Stimulated activated CD4-positive, alpha-beta T cell treated with anti-CD3 and anti-CD28 coated beads, Interleukin-1b, Interleukin-23, amount 100 ng/mL, for 1 hour (primary cell): ENCODE data around the gene STX12.
"Not testable (repeated sequence)": the region's sequence is repeated elsewhere in the genome, so short reads cannot be mapped to it uniquely, and the experiment has no call there.

Experiments used
- DNase-seq, 2 donors: peaks; one replicate each; pipeline ENCODE4 v3.0.0-alpha.2; 2020; ENCODE audit warnings: low read depth in 2 of 2

The STX12 gene

DNA sequence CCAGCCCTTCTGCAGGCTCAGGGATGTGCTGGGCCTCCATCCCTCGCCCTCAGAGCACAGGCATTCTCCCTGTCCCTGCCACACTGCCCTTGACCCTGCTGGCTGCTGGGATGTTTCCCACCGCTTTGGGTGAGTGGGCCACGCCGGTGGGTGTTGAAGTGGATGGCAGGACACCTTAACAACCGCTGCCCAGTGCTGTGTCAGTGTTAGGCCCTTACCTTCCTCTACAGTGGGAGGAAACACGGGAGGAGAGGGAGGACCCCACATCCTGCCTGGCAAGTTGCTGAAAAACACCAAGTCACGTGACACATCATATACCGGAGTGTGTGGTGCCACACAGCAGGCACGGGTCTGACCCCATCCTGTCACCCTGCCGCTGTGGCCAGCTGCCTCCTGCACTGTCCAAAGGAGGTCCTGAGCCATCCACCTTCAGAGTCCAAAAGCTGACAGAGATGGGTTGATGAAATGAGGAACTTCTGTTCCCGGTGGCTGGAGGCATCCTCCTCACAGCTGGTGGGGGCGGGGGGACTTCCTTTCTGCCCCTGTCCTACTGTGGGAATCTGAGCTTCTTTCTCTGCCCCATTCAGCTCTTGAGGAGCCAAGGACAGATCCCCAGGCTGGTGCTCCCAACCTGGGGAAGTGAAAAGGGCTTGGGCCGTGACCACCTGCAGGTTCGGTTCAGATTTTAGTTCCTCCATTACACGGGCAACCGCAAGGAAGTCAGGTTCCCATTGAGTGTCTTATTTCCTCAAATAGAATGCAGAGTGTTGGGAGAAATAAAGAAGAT, 96.1 kb downstream of the STX12 start:
- peak in 1 of 2 donors; percentile 41 for DNase-seq

- DNase-seq, result no peak
These were observed 96.7 kb downstream of the STX12 start for GRCh38 chr1:27869719-27870085.

- DNase-seq, result not testable (repeated sequence)
These were observed 98.1 kb downstream of the STX12 start for GRCh38 chr1:27871076-27871475.

DNA sequence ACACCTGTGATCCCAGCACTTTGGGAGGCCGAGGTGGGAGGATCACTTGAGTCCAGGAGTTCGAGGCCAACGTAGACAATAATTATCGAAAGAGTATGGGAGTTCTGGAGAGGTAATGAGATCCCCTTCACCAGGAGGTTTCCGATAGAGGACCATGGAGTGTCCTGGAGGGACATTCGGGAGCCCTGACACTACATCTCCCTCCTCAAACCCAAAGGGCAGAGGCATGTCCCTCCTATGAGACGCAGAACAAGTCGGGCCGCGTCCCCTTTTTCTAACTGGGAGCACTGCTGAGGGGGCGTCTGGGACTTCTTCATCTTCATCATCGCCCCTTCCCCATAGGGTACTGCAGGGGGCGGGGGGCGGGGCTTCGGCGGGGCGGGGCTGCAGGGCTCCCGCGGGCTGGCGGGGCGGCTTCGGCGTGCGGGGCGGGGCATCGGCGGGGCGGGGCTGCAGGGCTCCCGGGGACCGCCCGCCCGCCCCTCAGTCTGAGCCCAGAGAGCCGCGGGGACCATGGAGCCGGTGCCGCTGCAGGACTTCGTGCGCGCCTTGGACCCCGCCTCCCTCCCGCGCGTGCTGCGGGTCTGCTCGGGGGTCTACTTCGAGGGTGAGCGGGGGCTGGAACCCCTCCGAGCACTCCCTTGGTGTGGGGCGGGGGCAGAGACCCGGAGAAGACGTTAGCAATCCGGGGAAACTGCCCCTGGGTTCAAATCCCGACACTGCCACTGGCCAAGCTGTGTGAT, 99.2 kb downstream of the STX12 start, which contains the start of gene THEMIS2:
Gene THEMIS2, plus strand, starts transcription at position 486 of the 743 bp plus-strand sequence. Its CDS starts 28 bp downstream, at position 514.
- peak; percentile 54 to 72 for DNase-seq

DNA sequence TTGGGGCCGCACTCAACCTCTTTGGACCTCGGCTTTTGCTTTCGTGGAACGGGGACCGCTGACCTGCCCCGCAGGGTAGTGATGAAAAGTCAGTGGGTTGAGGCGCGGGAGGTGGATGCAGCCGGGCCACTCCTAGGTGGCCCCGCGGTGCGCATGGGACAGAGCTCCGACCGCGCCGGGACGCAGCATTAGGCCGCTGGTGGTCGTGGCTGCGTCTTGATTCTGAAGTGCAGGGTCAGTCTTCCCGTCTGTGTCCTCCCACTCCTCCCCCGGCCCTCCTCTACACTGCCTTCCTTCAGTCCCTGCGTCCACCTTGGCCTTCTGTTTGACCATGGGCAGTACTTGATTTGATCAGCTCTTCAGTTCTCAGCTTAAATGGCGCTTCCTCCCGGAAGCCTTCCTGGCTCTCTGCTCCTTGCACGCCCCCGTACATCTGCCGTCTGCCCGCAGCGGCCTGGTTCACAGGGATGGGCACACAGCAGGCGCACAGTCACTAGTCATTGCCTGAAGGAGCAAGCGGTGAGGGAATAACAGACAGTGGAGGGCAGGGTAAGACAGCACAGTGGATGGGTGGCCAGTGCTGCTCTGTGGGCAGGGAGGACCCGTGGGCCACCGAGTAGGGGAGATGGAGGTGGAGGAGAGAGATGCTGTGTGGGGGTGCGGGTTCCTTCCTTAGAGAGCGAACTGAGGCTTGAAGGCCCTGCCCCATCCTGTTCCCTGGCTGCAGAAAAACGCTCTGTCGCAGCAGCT, 100.0 kb downstream of the STX12 start:
- no peak for DNase-seq

DNA sequence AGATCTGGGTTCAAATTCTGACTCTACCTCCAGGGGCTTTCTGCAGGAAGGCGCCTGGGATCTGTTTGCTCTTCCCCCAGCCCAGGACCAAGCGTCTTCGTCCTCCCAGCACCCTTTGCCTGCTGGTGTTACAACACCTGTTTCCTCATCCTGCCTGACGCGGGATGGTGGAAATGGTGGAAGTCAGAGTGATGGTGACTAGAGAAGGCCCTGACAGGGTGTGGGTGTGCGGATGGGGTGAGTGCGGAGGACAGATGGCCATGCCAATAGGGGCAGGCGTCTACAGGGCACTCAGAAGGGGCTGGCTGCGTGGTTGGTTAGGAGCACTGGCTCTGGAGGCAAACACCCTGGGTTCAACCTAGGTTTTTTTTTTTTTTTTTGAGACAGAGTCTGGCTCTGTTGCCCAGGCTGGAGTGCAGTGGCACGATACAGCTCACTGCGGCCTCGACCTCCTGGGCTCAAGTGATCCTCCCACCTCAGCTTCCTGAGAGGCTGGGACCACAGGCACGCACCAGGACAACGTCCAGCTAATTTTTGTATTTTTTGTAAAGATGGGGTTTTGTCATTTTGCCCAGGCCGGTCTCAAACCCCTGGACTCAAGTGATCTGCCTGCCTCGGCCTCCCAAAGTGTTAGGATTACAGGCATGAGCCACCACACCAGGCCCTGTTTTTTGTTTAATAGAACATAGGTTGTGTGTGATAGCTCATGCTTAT, 100.8 kb downstream of the STX12 start:
- no peak for DNase-seq
